ENCODE measurements around the gene TBC1D19.
"Not testable (repeated sequence)": the region's sequence is repeated elsewhere in the genome, so short reads cannot be mapped to it uniquely, and the experiment has no call there.

The TBC1D19 gene

GRCh38 chr4:26690506-26690905 lies 106.6 kb downstream of the TBC1D19 start:
- DNase-seq, result no peak

DNA sequence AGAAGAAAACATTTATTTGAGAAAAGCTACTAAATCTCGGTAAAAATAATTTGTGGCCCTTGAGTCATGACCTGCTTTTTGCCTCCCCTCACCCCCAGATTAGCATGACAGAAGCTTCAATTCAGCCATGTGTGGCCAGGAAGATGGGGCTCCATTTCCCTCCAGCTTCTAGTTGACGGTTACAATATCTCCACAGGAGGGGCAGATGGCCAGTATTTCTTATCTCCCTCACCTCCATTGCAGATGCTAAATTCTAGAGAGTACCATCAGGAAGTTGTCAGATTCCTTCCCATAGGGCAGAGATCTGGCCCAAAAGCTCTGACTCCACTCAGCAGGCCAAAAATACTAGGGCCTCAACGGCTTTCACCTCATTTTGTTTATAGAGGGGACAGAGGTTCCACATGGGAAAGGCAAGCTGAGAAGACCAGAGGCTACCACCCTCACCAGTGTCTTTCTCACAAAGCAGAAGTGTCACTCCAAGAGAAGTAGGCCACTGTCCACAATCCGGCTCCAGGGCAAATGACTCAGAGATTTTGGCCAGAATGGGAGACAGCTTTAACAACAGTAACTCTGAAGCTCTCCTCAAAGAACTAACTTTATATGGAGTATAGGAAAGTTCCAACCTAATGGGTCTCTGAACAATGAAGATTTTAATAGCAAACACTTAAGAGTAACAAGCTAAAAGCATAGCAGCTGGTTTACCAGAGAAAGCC lies 108.3 kb downstream of the TBC1D19 start:
- no peak for DNase-seq

DNA sequence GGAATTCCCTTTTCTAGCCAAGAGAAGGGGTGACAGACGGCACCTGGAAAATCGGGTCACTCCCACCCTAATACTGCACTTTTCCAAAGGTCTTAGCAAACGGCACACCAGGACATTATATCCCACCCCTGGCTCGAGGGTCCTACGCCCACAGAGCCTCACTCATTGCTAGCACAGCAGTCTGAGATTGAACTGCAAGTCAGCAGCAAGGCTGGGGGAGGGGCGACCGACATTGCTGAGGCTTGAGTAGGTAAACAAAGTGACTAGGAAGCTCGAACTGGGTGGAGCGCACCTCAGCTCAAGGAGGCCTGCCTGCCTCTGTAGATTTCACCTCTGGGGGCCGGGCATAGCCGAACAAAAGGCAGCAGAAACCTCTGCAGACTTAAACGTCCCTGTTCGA lies 110.2 kb downstream of the TBC1D19 start:
- not testable (repeated sequence) for DNase-seq

DNA sequence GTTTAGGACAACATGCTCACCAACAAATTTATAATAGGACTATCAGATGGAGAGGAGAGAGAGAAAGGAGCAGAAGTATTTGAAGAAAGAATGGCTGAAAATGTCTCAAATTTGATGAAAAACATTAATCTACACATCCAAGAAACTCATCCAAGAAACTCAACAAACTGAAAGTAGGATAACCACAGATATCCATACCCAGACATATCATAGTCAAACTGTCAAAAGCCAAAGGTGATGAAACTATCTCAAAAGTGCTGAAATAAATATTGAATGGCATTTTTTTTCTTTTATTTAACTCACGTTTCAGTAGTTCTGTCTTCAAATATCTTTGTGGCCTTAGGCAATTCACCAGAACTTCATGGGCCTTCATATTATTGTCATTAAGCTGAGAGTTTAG lies 116.2 kb downstream of the TBC1D19 start:
- no peak for DNase-seq

DNA sequence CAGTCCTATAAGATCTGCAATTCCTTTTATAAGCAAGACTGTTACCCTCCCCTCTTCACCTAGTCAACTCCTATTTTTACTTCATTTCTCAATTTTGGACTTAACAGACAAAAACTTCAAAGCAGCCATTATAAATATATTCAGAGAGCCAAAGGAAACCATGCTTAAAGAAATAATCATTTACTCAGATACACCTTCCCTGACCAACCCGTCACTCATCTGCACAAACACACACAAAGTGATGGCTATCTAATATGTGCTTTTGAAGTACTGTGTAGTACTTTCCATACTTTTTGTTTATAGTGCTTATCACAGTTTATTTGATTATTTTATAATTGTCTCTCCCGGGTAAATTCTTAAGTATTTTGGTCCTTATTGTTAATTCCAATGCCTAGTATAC lies 117.2 kb downstream of the TBC1D19 start:
- DNase-seq, result no peak

DNA sequence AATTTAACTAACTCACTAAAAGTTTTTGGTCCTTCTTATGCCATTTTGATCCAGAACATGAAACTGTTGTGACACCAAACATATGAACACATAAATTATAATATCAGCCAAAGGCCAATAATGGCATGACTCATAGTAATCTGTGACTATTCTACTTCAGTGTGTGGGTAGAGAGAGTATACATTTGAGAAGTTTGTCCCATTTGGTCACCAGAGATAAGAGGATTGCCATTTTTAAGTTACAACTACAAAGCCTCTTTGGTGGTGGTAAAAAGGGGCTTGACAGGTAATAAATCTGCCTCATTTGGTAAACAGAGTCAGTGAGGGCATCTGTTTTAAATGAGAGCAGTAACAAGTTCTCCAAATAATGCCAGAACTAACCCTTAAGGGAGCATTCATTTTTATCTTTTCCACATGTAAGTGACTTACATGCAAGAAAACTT lies 117.9 kb downstream of the TBC1D19 start:
- DNase-seq, result no peak

DNA sequence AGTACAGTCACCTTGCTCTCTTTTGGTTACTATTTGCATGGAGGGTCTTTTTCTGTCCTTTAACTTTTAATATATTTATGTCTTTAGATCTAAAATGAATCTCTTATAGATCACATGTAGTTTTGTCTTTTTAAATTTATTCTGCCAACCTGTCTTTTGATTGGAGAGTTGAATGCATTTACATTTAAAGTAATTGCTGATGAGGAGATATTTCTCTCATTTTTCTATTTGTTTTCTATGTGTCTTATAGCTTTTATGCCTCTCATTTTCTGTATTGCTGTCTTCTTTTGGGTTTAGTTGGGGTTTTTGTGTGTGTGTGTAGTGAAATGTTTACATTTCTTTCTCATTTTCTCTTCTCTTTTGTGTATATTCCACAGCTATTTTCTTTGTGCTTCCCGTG lies 123.5 kb downstream of the TBC1D19 start:
- no peak for DNase-seq

DNA sequence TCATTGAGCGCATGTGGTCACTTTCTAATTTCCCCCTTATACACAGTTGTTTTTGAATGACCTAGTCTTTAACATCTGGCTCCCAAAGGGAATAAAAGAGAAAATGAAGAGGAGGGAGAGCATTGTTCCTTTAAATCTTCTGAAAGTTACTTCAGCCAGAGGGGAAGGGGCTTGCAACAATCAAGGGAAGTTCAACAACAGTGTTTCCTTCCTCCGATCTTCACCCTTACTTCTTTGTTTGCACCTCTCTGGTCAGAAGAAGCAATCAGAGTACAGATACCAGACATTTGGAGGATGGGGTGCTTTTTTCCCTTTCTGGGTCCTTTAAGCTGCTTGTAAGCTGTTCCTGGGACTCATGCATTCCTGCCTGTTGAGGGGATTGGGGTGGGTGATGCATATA lies 125.4 kb downstream of the TBC1D19 start:
- no peak for DNase-seq

- no peak for DNase-seq
These were observed 129.8 kb downstream of the TBC1D19 start for GRCh38 chr4:26713563-26714151.

DNA sequence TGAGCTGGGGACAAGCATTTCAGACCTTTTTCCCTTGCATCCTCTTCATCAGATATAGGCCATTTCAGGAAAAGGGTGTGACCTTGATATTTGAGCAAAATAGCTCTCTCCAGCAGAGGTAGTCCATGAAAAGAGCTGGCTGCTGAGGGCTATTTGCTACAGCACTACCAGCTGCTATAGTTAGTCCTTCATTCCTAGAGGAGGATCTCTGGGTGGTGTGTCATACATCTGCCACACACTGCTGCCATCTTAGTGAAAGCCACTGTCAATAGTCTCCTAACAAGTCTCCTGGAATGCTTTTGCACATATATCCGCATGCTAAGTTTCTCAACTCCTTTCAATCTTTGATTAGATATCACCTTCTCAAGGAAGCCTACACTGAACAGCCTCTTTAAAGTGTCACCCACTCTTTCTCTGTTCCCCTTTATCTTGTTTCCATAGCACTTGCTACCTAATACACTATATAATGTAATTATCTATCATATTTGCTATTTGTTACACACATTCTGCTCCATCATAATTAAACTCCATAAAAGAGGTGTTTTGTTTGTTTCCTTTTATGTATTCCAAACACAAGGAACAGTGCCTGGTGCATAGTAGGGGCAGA lies 131.9 kb downstream of the TBC1D19 start:
- no peak for DNase-seq

DNA sequence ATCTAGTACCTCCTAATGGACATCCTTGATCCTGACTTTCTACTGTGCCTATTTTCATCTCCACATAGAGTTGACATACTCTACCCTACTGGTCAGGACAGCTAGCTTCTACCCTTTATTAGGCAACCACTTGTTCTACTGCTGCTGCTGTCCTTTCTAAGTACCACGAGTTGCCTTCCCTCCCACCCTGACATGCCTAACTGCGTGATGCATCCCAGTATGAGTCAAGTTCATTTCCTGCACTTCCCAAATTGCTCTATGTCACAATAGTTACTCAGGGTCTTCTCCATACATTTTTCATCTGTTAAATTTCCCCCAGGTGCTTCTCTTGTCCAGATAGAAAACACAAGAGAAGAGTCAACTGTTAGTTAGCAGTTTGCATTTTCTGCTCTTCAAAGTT lies 133.4 kb downstream of the TBC1D19 start:
- DNase-seq, result no peak

GRCh38 chr4:26719954-26720552 lies 136.2 kb downstream of the TBC1D19 start:
- no peak for DNase-seq

- DNase-seq, result no peak
These were observed 137.8 kb downstream of the TBC1D19 start for GRCh38 chr4:26721685-26722084.

GRCh38 chr4:26723216-26723615 lies 139.3 kb downstream of the TBC1D19 start:
- DNase-seq, result peak; percentile 2

DNA sequence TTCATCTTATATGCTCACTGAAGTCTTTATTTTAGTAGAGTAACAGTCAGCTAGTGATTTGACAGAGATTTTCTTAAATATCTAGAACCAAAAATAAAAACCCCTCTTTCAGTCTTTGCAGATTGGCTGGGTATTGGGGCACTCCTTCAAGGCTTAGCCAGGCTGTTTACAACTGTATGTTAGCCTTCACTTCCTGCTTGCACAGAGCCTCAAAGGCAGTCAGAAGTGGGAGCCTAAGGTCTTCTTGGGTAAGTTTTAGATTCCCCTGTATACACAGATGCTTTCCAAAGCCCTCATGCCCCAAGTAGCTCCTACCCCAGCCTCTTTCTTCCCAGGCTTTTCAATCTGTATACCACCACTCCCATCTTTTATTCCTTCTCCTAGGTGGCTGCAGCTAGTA lies 140.7 kb downstream of the TBC1D19 start:
- DNase-seq, result no peak

- DNase-seq, result no peak
These were observed 142.9 kb downstream of the TBC1D19 start for GRCh38 chr4:26726655-26727387.

DNA sequence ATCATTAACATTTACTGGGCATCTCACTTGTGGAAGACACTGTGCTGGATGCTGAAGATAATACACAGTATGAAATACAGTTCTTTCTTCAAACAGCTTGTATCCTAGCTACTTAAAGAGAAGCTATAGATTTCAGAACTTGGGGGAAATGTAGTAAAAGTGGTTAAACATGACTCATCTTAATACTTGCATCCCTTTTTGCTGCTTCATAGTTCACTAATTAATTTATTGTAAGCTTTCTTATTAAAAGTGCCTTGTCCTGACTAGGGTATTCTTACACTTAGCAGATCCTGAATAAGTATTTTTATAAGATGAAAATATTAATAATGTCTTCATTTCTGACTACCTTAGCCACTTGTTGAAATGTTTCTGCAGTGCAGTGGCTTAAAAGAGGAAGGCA lies 144.0 kb downstream of the TBC1D19 start:
- DNase-seq, result no peak

DNA sequence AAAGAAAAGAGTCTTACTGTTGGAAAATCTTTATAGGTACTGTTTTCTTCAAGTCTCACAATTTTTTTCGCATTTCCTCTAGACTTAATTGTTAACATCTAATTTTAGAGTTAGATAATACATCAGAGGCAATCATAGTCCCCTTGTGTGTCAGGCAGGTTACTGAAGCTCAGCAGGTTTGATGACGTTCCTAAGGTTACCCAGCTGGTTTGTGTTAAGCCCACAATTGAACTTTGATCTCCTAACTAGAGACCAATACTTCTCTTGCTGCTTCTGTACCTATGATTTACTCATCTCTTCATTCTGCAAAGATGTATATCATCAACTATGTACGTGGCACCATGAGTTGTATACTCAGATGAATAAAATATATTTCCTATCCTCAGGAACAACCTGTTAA lies 145.1 kb downstream of the TBC1D19 start:
- no peak for DNase-seq

GRCh38 chr4:26729547-26729946 lies 145.7 kb downstream of the TBC1D19 start:
- no peak for DNase-seq

- DNase-seq, result no peak
These were observed 147.6 kb downstream of the TBC1D19 start for GRCh38 chr4:26731351-26732035.

DNA sequence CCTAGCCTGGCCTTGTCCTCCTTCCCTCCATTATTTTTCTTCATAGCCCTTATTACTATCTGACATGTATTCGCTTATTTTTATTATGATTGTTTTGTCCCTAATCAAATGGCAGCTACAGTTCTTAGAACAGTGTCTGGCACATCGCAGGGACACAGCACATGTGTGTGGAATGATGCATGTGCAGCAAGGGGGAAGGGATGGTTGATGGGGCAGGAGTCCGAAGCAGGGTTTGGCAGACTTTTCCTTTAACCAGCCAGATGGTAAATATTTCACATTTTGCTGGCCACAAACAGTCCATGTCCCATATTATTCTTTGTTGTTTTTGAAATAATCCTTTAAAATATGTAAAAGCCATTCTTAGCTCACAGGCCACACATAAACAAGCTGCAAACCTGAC lies 148.5 kb downstream of the TBC1D19 start:
- no peak for DNase-seq

DNA sequence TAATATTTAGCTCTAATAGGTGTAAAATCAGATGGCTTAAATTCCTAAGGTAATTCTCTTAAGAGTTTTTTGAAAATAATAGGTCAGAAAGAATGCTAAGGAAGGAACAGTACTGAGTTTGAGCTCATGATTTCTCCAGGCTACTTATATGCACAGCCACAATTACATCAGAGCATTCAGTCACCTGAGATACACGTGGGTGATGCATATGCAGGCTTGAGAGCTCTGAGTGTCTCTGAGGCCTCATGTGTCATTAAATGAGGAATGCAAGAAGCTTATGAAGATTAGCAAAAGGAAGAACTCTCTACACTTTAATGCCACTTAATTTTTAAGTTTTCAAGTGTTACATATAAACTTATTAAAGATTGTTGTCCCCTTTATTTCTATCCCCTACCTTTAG lies 152.7 kb downstream of the TBC1D19 start:
- no peak for DNase-seq

DNA sequence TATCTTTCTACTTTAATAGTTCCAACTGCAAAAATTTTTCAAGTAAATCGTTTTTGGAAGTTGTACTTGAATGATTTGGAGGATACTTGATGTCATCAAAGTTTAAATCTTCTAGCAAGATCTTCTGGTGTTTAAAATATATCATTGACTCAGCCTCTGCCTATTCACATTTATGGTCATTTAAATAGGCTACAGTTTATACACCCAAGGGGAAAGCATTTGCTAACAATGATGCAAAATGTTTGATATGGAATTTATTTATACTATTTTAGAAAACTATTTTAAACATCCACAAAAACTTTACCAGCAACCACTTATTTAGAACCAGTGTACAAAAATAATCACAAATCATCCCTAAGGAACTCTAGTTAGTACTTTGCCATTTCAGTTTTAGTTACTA lies 153.5 kb downstream of the TBC1D19 start:
- DNase-seq, result no peak
